MM.1S (cell line): ENCODE results near the gene LDLRAD4.

ENCODE experiments used
- DNase-seq: peaks from one replicate; pipeline ENCODE4 v3.0.0-alpha.2; 2015
- H2AFZ ChIP-seq: fragments of 300-600 bp; sonication (generic); 2 replicates; pipeline ENCODE4 v1.6.0; 2016; ENCODE audit warnings: antibody characterized with exemption, low read length
- H3F3A ChIP-seq: fragments of 300-600 bp; sonication (generic); 2 replicates; pipeline ENCODE4 v1.6.1; 2016; ENCODE audit warnings: mild to moderate bottlenecking, antibody characterized with exemption, low read length, moderate library complexity, mixed read lengths; ENCODE audit not compliant: insufficient read depth
- H3K27ac ChIP-seq: fragments of 300-600 bp; sonication (generic); 2 replicates; pipeline ENCODE4 v1.5.1; 2016; ENCODE audit warnings: mild to moderate bottlenecking, low read length
- H3K27me3 ChIP-seq: fragments of 300-600 bp; sonication (generic); replicated peaks from 2 replicates; pipeline ENCODE4 v1.6.0; 2016; ENCODE audit warnings: low read length; ENCODE audit not compliant: insufficient read depth
- H3K36me3 ChIP-seq: fragments of 300-600 bp; sonication (generic); replicated peaks from 2 replicates; pipeline ENCODE4 v1.6.1; 2016; ENCODE audit warnings: mild to moderate bottlenecking, low read length, mixed read lengths; ENCODE audit not compliant: insufficient read depth
- H3K4me1 ChIP-seq: fragments of 300-600 bp; sonication (generic); 2 replicates; pipeline ENCODE4 v1.6.1; 2016; ENCODE audit warnings: low read length, mixed read lengths
- H3K4me2 ChIP-seq: fragments of 300-600 bp; sonication (generic); 2 replicates; pipeline ENCODE4 v1.6.0; 2016; ENCODE audit warnings: low read depth, low read length
- H3K4me3 ChIP-seq: fragments of 300-600 bp; sonication (generic); 2 replicates; pipeline ENCODE4 v1.5.1; 2016; ENCODE audit warnings: low read length, mixed read lengths
- H3K79me2 ChIP-seq: fragments of 300-600 bp; sonication (generic); 2 replicates; pipeline ENCODE4 v1.6.1; 2016; ENCODE audit warnings: mixed run types, low read length, mixed read lengths
- H3K9ac ChIP-seq: fragments of 300-600 bp; sonication (generic); 2 replicates; pipeline ENCODE4 v1.6.1; 2016; ENCODE audit warnings: low read length, mixed read lengths
- H3K9me2 ChIP-seq: fragments of 300-600 bp; sonication (generic); replicated peaks from 2 replicates; pipeline ENCODE4 v1.6.1; 2016; ENCODE audit warnings: mild to moderate bottlenecking, low read length, mixed read lengths; ENCODE audit not compliant: insufficient read depth
- H3K9me3 ChIP-seq: fragments of 300-600 bp; sonication (generic); replicated peaks from 2 replicates; pipeline ENCODE4 v1.6.1; 2016; ENCODE audit warnings: mild to moderate bottlenecking, low read length, mixed read lengths; ENCODE audit not compliant: insufficient read depth
- H4K20me1 ChIP-seq: fragments of 300-600 bp; sonication (generic); 2 replicates; pipeline ENCODE4 v1.6.1; 2016; ENCODE audit warnings: mild to moderate bottlenecking, low read length, moderate library complexity, mixed read lengths; ENCODE audit not compliant: insufficient read depth
- CTCF ChIP-seq: fragments of 300-600 bp; sonication (generic); IDR thresholded peaks from 2 replicates; pipeline ENCODE4 v1.5.1; 2016; ENCODE audit warnings: antibody characterized with exemption, low read length, mixed read lengths
- EZH2 ChIP-seq: fragments of 300-600 bp; sonication (generic); optimal IDR thresholded peaks from 2 replicates; pipeline ENCODE3; 2017; ENCODE audit warnings: low read depth, mild to moderate bottlenecking, antibody characterized with exemption, low read length, mixed read lengths
- EZH2phosphoT487 ChIP-seq: fragments of 300-600 bp; sonication (generic); IDR thresholded peaks from 2 replicates; pipeline ENCODE4 v1.6.1; 2018; ENCODE audit warnings: antibody characterized with exemption, low read length

Gene LDLRAD4

GRCh38 chr18:13254971-13255927, 36.7 kb downstream of the LDLRAD4 start:
- no peak overlapping the region for H3K9ac ChIP-seq
- H3F3A ChIP-seq, result no peaks in the 10 kb centered on the region
- H3K9me3 ChIP-seq, result no peaks in the 10 kb centered on the region
- no peaks in the 10 kb centered on the region for H3K9me2 ChIP-seq
- DNase-seq, result no peak
- H3K27ac ChIP-seq, result no peak overlapping the region
- no peak overlapping the region for H2AFZ ChIP-seq
- no peaks in the 10 kb centered on the region for H3K36me3 ChIP-seq
- no peaks in the 10 kb centered on the region for H3K27me3 ChIP-seq
- no peaks in the 10 kb centered on the region for H3K79me2 ChIP-seq
- H3K4me2 ChIP-seq, result no peak overlapping the region
- H4K20me1 ChIP-seq, result no peaks in the 10 kb centered on the region
- H3K4me1 ChIP-seq, result no peaks in the 10 kb centered on the region
- TF ChIP-seq EZH2 (no peak), CTCF (no peak), EZH2phosphoT487 (no peak)
- H3K4me3 ChIP-seq, result no peak overlapping the region

GRCh38 chr18:13256444-13257305, 38.1 kb downstream of the LDLRAD4 start:
- no peak overlapping the region for H3K4me3 ChIP-seq
- no peaks in the 10 kb centered on the region for H3K4me1 ChIP-seq
- DNase-seq, result no peak
- TF ChIP-seq EZH2, result no peak
- no peak for TF ChIP-seq EZH2phosphoT487
- TF ChIP-seq CTCF, result no peak
- no peaks in the 10 kb centered on the region for H4K20me1 ChIP-seq
- H3K36me3 ChIP-seq, result no peaks in the 10 kb centered on the region
- H3K79me2 ChIP-seq, result no peaks in the 10 kb centered on the region
- H3K9me3 ChIP-seq, result no peaks in the 10 kb centered on the region
- no peaks in the 10 kb centered on the region for H3K9me2 ChIP-seq
- H3F3A ChIP-seq, result no peaks in the 10 kb centered on the region
- H3K4me2 ChIP-seq, result no peak overlapping the region
- no peaks in the 10 kb centered on the region for H3K27me3 ChIP-seq
- no peak overlapping the region for H3K9ac ChIP-seq
- H3K27ac ChIP-seq, result no peak overlapping the region
- no peak overlapping the region for H2AFZ ChIP-seq

DNA sequence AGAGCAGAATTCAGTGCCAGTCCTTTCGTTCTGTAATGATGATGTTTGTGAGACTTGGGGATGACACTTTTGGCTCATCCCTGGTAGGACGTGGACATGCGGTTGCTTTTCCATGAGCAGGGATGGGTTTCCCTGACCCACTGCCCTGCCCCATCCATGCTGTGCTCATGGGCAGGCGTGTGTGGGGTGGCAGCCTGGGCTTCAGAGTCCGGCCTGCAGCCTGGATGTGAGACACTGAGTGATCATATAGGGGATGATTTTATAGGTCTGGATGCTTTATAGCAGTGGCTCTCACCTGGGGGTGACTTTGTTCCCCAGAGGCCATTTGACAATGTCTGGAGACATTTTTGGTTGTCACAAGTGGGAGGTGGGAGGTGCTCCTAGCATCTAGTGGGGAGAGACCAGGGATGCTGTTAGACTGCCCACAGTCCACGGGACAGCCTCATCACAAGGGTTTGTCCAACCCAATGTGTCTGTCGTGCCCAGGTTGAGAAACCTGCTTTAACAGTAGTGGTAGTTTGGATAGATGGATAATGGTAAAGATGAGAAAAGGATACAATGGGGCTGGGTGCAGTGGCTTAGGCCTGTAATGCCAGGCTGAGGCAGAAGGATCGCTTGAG, 38.9 kb downstream of the LDLRAD4 start:
- no peaks in the 10 kb centered on the region for H3K79me2 ChIP-seq
- no peak overlapping the region for H3K27ac ChIP-seq
- no peaks in the 10 kb centered on the region for H3K27me3 ChIP-seq
- H3F3A ChIP-seq, result no peaks in the 10 kb centered on the region
- no peak overlapping the region for H3K4me3 ChIP-seq
- no peak overlapping the region for H3K4me2 ChIP-seq
- no peaks in the 10 kb centered on the region for H3K36me3 ChIP-seq
- no peaks in the 10 kb centered on the region for H4K20me1 ChIP-seq
- no peak for TF ChIP-seq EZH2
- no peak for TF ChIP-seq CTCF
- TF ChIP-seq EZH2phosphoT487, result no peak
- H3K9me3 ChIP-seq, result no peaks in the 10 kb centered on the region
- H2AFZ ChIP-seq, result no peak overlapping the region
- H3K9me2 ChIP-seq, result no peaks in the 10 kb centered on the region
- H3K9ac ChIP-seq, result no peak overlapping the region
- no peaks in the 10 kb centered on the region for H3K4me1 ChIP-seq
- no peak for DNase-seq
